HEK293 (cell line): ENCODE results near the gene DNAJC10.
A peak's percentile ranks its signal among the peaks of the same experiment; 100 is the strongest.

Experiments used
- AEBP2 ChIP-seq: fragments of 450-650 bp; formaldehyde crosslinking; IDR thresholded peaks from 2 replicates; pipeline ENCODE4 v1.5.1; 2016; ENCODE audit warnings: missing biosample characterization, missing genetic modification characterization, borderline replicate concordance
- EGR2 ChIP-seq: fragments of 450-650 bp; formaldehyde crosslinking; IDR thresholded peaks from 2 replicates; pipeline ENCODE4 v1.5.1; 2016; ENCODE audit warnings: low read depth, missing biosample characterization, missing genetic modification characterization
- GLI4 ChIP-seq: fragments of 450-650 bp; formaldehyde crosslinking; IDR thresholded peaks from 2 replicates; pipeline ENCODE4 v1.5.1; 2016; ENCODE audit warnings: missing biosample characterization, missing genetic modification characterization
- HOXA7 ChIP-seq: sonication (generic); formaldehyde crosslinking; IDR thresholded peaks from 2 replicates; pipeline ENCODE4 v1.8.1; 2022; ENCODE audit warnings: missing genetic modification reagents, borderline replicate concordance
- IKZF3 ChIP-seq: fragments of 450-650 bp; IDR thresholded peaks from 2 replicates; pipeline ENCODE4 v1.5.0; 2018; ENCODE audit warnings: missing biosample characterization, mild to moderate bottlenecking, missing genetic modification characterization, moderate library complexity
- KLF17 ChIP-seq: fragments of 450-650 bp; formaldehyde crosslinking; IDR thresholded peaks from 2 replicates; pipeline ENCODE4 v1.5.1; 2016; ENCODE audit warnings: missing biosample characterization, missing genetic modification characterization
- MEIS1 ChIP-seq: sonication (generic); formaldehyde crosslinking; IDR thresholded peaks from 2 replicates; pipeline ENCODE4 v1.8.1; 2022; ENCODE audit warnings: missing genetic modification reagents, mild to moderate bottlenecking, borderline replicate concordance
- MYNN ChIP-seq: fragments of 450-650 bp; formaldehyde crosslinking; IDR thresholded peaks from 2 replicates; pipeline ENCODE4 v1.5.1; 2016; ENCODE audit warnings: missing biosample characterization, missing genetic modification characterization, borderline replicate concordance
- OVOL3 ChIP-seq: fragments of 450-650 bp; formaldehyde crosslinking; IDR thresholded peaks from 2 replicates; pipeline ENCODE4 v1.5.1; 2016; ENCODE audit warnings: missing biosample characterization, missing genetic modification characterization
- SP2 ChIP-seq: fragments of 450-650 bp; formaldehyde crosslinking; IDR thresholded peaks from 2 replicates; pipeline ENCODE4 v1.5.1; 2016; ENCODE audit warnings: missing biosample characterization, missing genetic modification characterization
- YY1 ChIP-seq: fragments of 450-650 bp; formaldehyde crosslinking; IDR thresholded peaks from 2 replicates; pipeline ENCODE4 v1.5.1; 2018; ENCODE audit warnings: missing biosample characterization, missing genetic modification characterization
- ZBTB20 ChIP-seq: fragments of 450-650 bp; formaldehyde crosslinking; IDR thresholded peaks from 2 replicates; pipeline ENCODE4 v1.5.1; 2016; ENCODE audit warnings: missing biosample characterization, missing genetic modification characterization
- ZFP3 ChIP-seq: fragments of 450-650 bp; formaldehyde crosslinking; IDR thresholded peaks from 2 replicates; pipeline ENCODE4 v1.5.1; 2016; ENCODE audit warnings: low read depth, missing biosample characterization, missing genetic modification characterization
- ZFP69B ChIP-seq: fragments of 450-650 bp; formaldehyde crosslinking; IDR thresholded peaks from 2 replicates; pipeline ENCODE4 v1.5.1; 2016; ENCODE audit warnings: missing biosample characterization, missing genetic modification characterization
- ZNF148 ChIP-seq: fragments of 450-650 bp; formaldehyde crosslinking; IDR thresholded peaks from 2 replicates; pipeline ENCODE4 v1.5.0; 2017; ENCODE audit warnings: missing biosample characterization, missing genetic modification characterization, borderline replicate concordance
- ZNF155 ChIP-seq: fragments of 450-650 bp; formaldehyde crosslinking; IDR thresholded peaks from 2 replicates; pipeline ENCODE4 v1.5.1; 2016; ENCODE audit warnings: missing biosample characterization, missing genetic modification characterization
- ZNF16 ChIP-seq: fragments of 450-650 bp; formaldehyde crosslinking; IDR thresholded peaks from 2 replicates; pipeline ENCODE4 v1.5.1; 2016; ENCODE audit warnings: low read depth, missing biosample characterization, missing genetic modification characterization
- ZNF211 ChIP-seq: fragments of 450-650 bp; formaldehyde crosslinking; IDR thresholded peaks from 2 replicates; pipeline ENCODE4 v1.5.1; 2016; ENCODE audit warnings: low read depth, missing biosample characterization, missing genetic modification characterization
- ZNF221 ChIP-seq: fragments of 450-650 bp; formaldehyde crosslinking; IDR thresholded peaks from 2 replicates; pipeline ENCODE4 v1.5.1; 2017; ENCODE audit warnings: missing biosample characterization, missing genetic modification characterization, borderline replicate concordance
- ZNF248 ChIP-seq: fragments of 450-650 bp; formaldehyde crosslinking; IDR thresholded peaks from 2 replicates; pipeline ENCODE4 v1.5.1; 2017; ENCODE audit warnings: missing biosample characterization, missing genetic modification characterization
- ZNF292 ChIP-seq: fragments of 450-650 bp; formaldehyde crosslinking; IDR thresholded peaks from 2 replicates; pipeline ENCODE4 v1.5.1; 2016; ENCODE audit warnings: low read depth, missing biosample characterization, missing genetic modification characterization, borderline replicate concordance
- ZNF302 ChIP-seq: fragments of 450-650 bp; formaldehyde crosslinking; IDR thresholded peaks from 2 replicates; pipeline ENCODE4 v1.5.1; 2016; ENCODE audit warnings: missing biosample characterization, missing genetic modification characterization, low read depth
- ZNF335 ChIP-seq: fragments of 450-650 bp; formaldehyde crosslinking; conservative IDR thresholded peaks from 2 replicates; pipeline ENCODE4 v1.5.1; 2016; ENCODE audit warnings: missing biosample characterization, missing genetic modification characterization
- ZNF350 ChIP-seq: fragments of 450-650 bp; formaldehyde crosslinking; IDR thresholded peaks from 2 replicates; pipeline ENCODE4 v1.5.0; 2017; ENCODE audit warnings: missing biosample characterization, mild to moderate bottlenecking, missing genetic modification characterization
- ZNF404 ChIP-seq: fragments of 450-650 bp; formaldehyde crosslinking; IDR thresholded peaks from 2 replicates; pipeline ENCODE4 v1.5.1; 2017; ENCODE audit warnings: missing biosample characterization, missing genetic modification characterization
- ZNF416 ChIP-seq: fragments of 450-650 bp; formaldehyde crosslinking; IDR thresholded peaks from 2 replicates; pipeline ENCODE4 v1.5.1; 2016; ENCODE audit warnings: missing biosample characterization, missing genetic modification characterization
- ZNF423 ChIP-seq: fragments of 450-650 bp; formaldehyde crosslinking; IDR thresholded peaks from 2 replicates; pipeline ENCODE4 v1.5.1; 2016; ENCODE audit warnings: missing biosample characterization, missing genetic modification characterization
- ZNF558 ChIP-seq: fragments of 450-650 bp; formaldehyde crosslinking; IDR thresholded peaks from 2 replicates; pipeline ENCODE4 v1.5.1; 2016; ENCODE audit warnings: missing biosample characterization, missing genetic modification characterization
- ZNF585B ChIP-seq: fragments of 450-650 bp; formaldehyde crosslinking; IDR thresholded peaks from 2 replicates; pipeline ENCODE4 v1.5.1; 2016; ENCODE audit warnings: missing biosample characterization, missing genetic modification characterization
- ZNF621 ChIP-seq: fragments of 450-650 bp; formaldehyde crosslinking; IDR thresholded peaks from 2 replicates; pipeline ENCODE4 v1.5.1; 2017; ENCODE audit warnings: missing biosample characterization, missing genetic modification characterization
- ZNF670 ChIP-seq: fragments of 450-650 bp; formaldehyde crosslinking; IDR thresholded peaks from 2 replicates; pipeline ENCODE4 v1.5.1; 2016; ENCODE audit warnings: missing biosample characterization, missing genetic modification characterization, low read depth
- ZNF76 ChIP-seq: fragments of 450-650 bp; formaldehyde crosslinking; IDR thresholded peaks from 2 replicates; pipeline ENCODE4; 2016; ENCODE audit warnings: low read depth, missing biosample characterization, missing genetic modification characterization, borderline replicate concordance
- ZSCAN18 ChIP-seq: fragments of 450-650 bp; formaldehyde crosslinking; IDR thresholded peaks from 2 replicates; pipeline ENCODE4 v1.5.1; 2016; ENCODE audit warnings: missing biosample characterization, missing genetic modification characterization
- ZSCAN23 ChIP-seq: fragments of 450-650 bp; formaldehyde crosslinking; IDR thresholded peaks from 2 replicates; pipeline ENCODE4 v1.5.1; 2016; ENCODE audit warnings: missing biosample characterization, missing genetic modification characterization

DNAJC10 gene

GRCh38 chr2:182715892-182716649 is at the start of gene DNAJC10 (continued):
- TF ChIP-seq ZBTB20 (peak; percentile 93), HOXA7 (CRISPR knock-in tag) (no peak), ZNF423 (tag by site-specific recombination) (no peak), ZNF404 (tag by site-specific recombination) (no peak), ZFP3 (tag by site-specific recombination) (no peak), KLF17 (tag by site-specific recombination) (peak; percentile 71; the same call in 1 of the 2 replicates), ZSCAN18 (tag by site-specific recombination) (no peak), ZNF211 (tag by site-specific recombination) (no peak), ZNF621 (tag by site-specific recombination) (no peak), ZFP69B (tag by site-specific recombination) (peak; percentile 46), GLI4 (no peak), OVOL3 (peak; percentile 58; the same call in 1 of the 2 replicates), YY1 (tag by site-specific recombination) (no peak; the same call in 1 of the 2 replicates), ZNF248 (tag by site-specific recombination) (no peak), AEBP2 (tag by site-specific recombination) (no peak), ZNF221 (tag by site-specific recombination) (no peak), SP2 (tag by site-specific recombination) (peak; percentile 94), ZNF148 (tag by site-specific recombination) (no peak), ZNF155 (tag by site-specific recombination) (no peak), ZNF585B (tag by site-specific recombination) (no peak), MYNN (no peak), ZNF558 (tag by site-specific recombination) (no peak), ZNF350 (no peak), EGR2 (tag by site-specific recombination) (peak; percentile 74), ZNF16 (no peak), ZNF416 (tag by site-specific recombination) (no peak), ZNF292 (no peak), ZNF670 (no peak), ZNF302 (tag by site-specific recombination) (no peak), ZNF335 (tag by site-specific recombination) (no peak; the same call in 1 of the 2 replicates), IKZF3 (tag by site-specific recombination) (peak; percentile 70), ZSCAN23 (tag by site-specific recombination) (no peak), MEIS1 (CRISPR knock-in tag) (no peak), ZNF76 (tag by site-specific recombination) (peak; percentile 96)
